Measurements from ENCODE around the gene CCDC43.
A peak's percentile ranks its signal among the peaks of the same experiment; 100 is the strongest.
"Not testable (repeated sequence)": the region's sequence is repeated elsewhere in the genome, so short reads cannot be mapped to it uniquely, and the experiment has no call there.

The CCDC43 gene

GRCh38 chr17:44700288-44700687, 10.7 kb upstream of the CCDC43 start:
- not testable (repeated sequence) for H3K9me3 ChIP-seq (ENCODE audit: control insufficient read depth, low read length); H3K9ac ChIP-seq (ENCODE audit: low read length); DNase-seq (ENCODE audit: low read depth); H3K27me3 ChIP-seq (replicated peaks; ENCODE audit: control insufficient read depth, insufficient read depth, low read length); H3K4me3 ChIP-seq (ENCODE audit: low read length); H3K4me1 ChIP-seq (ENCODE audit: control insufficient read depth, insufficient read depth, low read length); H3K36me3 ChIP-seq (ENCODE audit: control insufficient read depth, insufficient read depth, low read length, severe bottlenecking)

GRCh38 chr17:44693609-44694008, 4.0 kb upstream of the CCDC43 start:
- H3K9me3 ChIP-seq (ENCODE audit: control insufficient read depth, low read length): no peaks in the 10 kb centered on the region

GRCh38 chr17:44690746-44691306, 1.2 kb upstream of the CCDC43 start:
- not testable (repeated sequence) for H3K27me3 ChIP-seq (replicated peaks; ENCODE audit: control insufficient read depth, insufficient read depth, low read length); H3K4me3 ChIP-seq (ENCODE audit: low read length); DNase-seq (ENCODE audit: low read depth); H3K9ac ChIP-seq (ENCODE audit: low read length); H3K9me3 ChIP-seq (ENCODE audit: control insufficient read depth, low read length); H3K36me3 ChIP-seq (ENCODE audit: control insufficient read depth, insufficient read depth, low read length, severe bottlenecking)
- H3K4me1 ChIP-seq (ENCODE audit: control insufficient read depth, insufficient read depth, low read length): peaks cover 18% of the 10 kb centered on the region

More at GRCh38 chr17:44693609-44694008, 4.0 kb upstream of the CCDC43 start:
- H3K4me3 ChIP-seq (ENCODE audit: low read length): no peak overlapping the region
- peaks cover 12% of the 10 kb centered on the region for H3K4me1 ChIP-seq (ENCODE audit: control insufficient read depth, insufficient read depth, low read length)
- no peaks in the 10 kb centered on the region for H3K27me3 ChIP-seq (replicated peaks; ENCODE audit: control insufficient read depth, insufficient read depth, low read length)
- DNase-seq (ENCODE audit: low read depth): no peak
- no peak overlapping the region for H3K9ac ChIP-seq (ENCODE audit: low read length)
- no peaks in the 10 kb centered on the region for H3K36me3 ChIP-seq (ENCODE audit: control insufficient read depth, insufficient read depth, low read length, severe bottlenecking)

GRCh38 chr17:44688675-44689476, 700 bp downstream of the CCDC43 start:
- Histone ChIP-seq H3K9me3 (ENCODE audit: control insufficient read depth, low read length) (no peaks in the 10 kb centered on the region), H3K9ac (ENCODE audit: low read length) (peak overlapping the region; percentile 94), H3K27me3 (replicated peaks; ENCODE audit: control insufficient read depth, insufficient read depth, low read length) (no peaks in the 10 kb centered on the region), H3K36me3 (ENCODE audit: control insufficient read depth, insufficient read depth, low read length, severe bottlenecking) (no peaks in the 10 kb centered on the region), H3K4me1 (ENCODE audit: control insufficient read depth, insufficient read depth, low read length) (peaks cover 18% of the 10 kb centered on the region), H3K4me3 (ENCODE audit: low read length) (peak overlapping the region; percentile 96)
- DNase-seq (ENCODE audit: low read depth): no peak

- Histone ChIP-seq H3K36me3 (ENCODE audit: control insufficient read depth, insufficient read depth, low read length, severe bottlenecking) (peaks cover 3% of the 10 kb centered on the region), H3K9me3 (ENCODE audit: control insufficient read depth, low read length) (no peaks in the 10 kb centered on the region), H3K9ac (ENCODE audit: low read length) (no peak overlapping the region), H3K4me1 (ENCODE audit: control insufficient read depth, insufficient read depth, low read length) (peaks cover 23% of the 10 kb centered on the region), H3K4me3 (ENCODE audit: low read length) (no peak overlapping the region), H3K27me3 (replicated peaks; ENCODE audit: control insufficient read depth, insufficient read depth, low read length) (no peaks in the 10 kb centered on the region)
- no peak for DNase-seq (ENCODE audit: low read depth)
Observed at GRCh38 chr17:44688200-44688599, 1.4 kb downstream of the CCDC43 start.

GRCh38 chr17:44687756-44688155, 1.8 kb downstream of the CCDC43 start:
- DNase-seq (ENCODE audit: low read depth): no peak
- no peaks in the 10 kb centered on the region for H3K9me3 ChIP-seq (ENCODE audit: control insufficient read depth, low read length)
- H3K4me3 ChIP-seq (ENCODE audit: low read length): no peak overlapping the region
- H3K9ac ChIP-seq (ENCODE audit: low read length): no peak overlapping the region
- H3K27me3 ChIP-seq (replicated peaks; ENCODE audit: control insufficient read depth, insufficient read depth, low read length): no peaks in the 10 kb centered on the region
- peaks cover 6% of the 10 kb centered on the region for H3K36me3 ChIP-seq (ENCODE audit: control insufficient read depth, insufficient read depth, low read length, severe bottlenecking)
- H3K4me1 ChIP-seq (ENCODE audit: control insufficient read depth, insufficient read depth, low read length): peaks cover 27% of the 10 kb centered on the region

GRCh38 chr17:44683303-44683702, 6.3 kb downstream of the CCDC43 start:
- peaks cover 13% of the 10 kb centered on the region for H3K4me1 ChIP-seq (ENCODE audit: control insufficient read depth, insufficient read depth, low read length)
- not testable (repeated sequence) for H3K27me3 ChIP-seq (replicated peaks; ENCODE audit: control insufficient read depth, insufficient read depth, low read length); H3K9ac ChIP-seq (ENCODE audit: low read length); H3K9me3 ChIP-seq (ENCODE audit: control insufficient read depth, low read length); DNase-seq (ENCODE audit: low read depth); H3K4me3 ChIP-seq (ENCODE audit: low read length)
- H3K36me3 ChIP-seq (ENCODE audit: control insufficient read depth, insufficient read depth, low read length, severe bottlenecking): peaks cover 36% of the 10 kb centered on the region

- DNase-seq (ENCODE audit: low read depth): peak; percentile 47
- Histone ChIP-seq H3K9ac (ENCODE audit: low read length) (peak overlapping the region; percentile 14), H3K4me1 (ENCODE audit: control insufficient read depth, insufficient read depth, low read length) (peaks cover 13% of the 10 kb centered on the region), H3K36me3 (ENCODE audit: control insufficient read depth, insufficient read depth, low read length, severe bottlenecking) (peaks cover 26% of the 10 kb centered on the region), H3K9me3 (ENCODE audit: control insufficient read depth, low read length) (no peaks in the 10 kb centered on the region), H3K4me3 (ENCODE audit: low read length) (no peak overlapping the region), H3K27me3 (replicated peaks; ENCODE audit: control insufficient read depth, insufficient read depth, low read length) (no peaks in the 10 kb centered on the region)
Observed at GRCh38 chr17:44677136-44677535, 12.4 kb downstream of the CCDC43 start.

GRCh38 chr17:44673893-44674292, 15.7 kb downstream of the CCDC43 start:
- Histone ChIP-seq H3K4me3 (ENCODE audit: low read length) (no peak overlapping the region), H3K27me3 (replicated peaks; ENCODE audit: control insufficient read depth, insufficient read depth, low read length) (no peaks in the 10 kb centered on the region), H3K9me3 (ENCODE audit: control insufficient read depth, low read length) (no peaks in the 10 kb centered on the region), H3K4me1 (ENCODE audit: control insufficient read depth, insufficient read depth, low read length) (peaks cover 13% of the 10 kb centered on the region), H3K36me3 (ENCODE audit: control insufficient read depth, insufficient read depth, low read length, severe bottlenecking) (peaks cover 5% of the 10 kb centered on the region), H3K9ac (ENCODE audit: low read length) (no peak overlapping the region)
- no peak for DNase-seq (ENCODE audit: low read depth)

- DNase-seq (ENCODE audit: low read depth): peak; percentile 78
- H3K27me3 ChIP-seq (replicated peaks; ENCODE audit: control insufficient read depth, insufficient read depth, low read length): no peaks in the 10 kb centered on the region
Observed at GRCh38 chr17:44672479-44673093, 17.0 kb downstream of the CCDC43 start.

GRCh38 chr17:44666006-44666405, 23.6 kb downstream of the CCDC43 start:
- no peak for DNase-seq (ENCODE audit: low read depth)
- Histone ChIP-seq H3K9me3 (ENCODE audit: control insufficient read depth, low read length) (no peaks in the 10 kb centered on the region), H3K4me1 (ENCODE audit: control insufficient read depth, insufficient read depth, low read length) (no peaks in the 10 kb centered on the region), H3K36me3 (ENCODE audit: control insufficient read depth, insufficient read depth, low read length, severe bottlenecking) (no peaks in the 10 kb centered on the region), H3K27me3 (replicated peaks; ENCODE audit: control insufficient read depth, insufficient read depth, low read length) (no peaks in the 10 kb centered on the region), H3K4me3 (ENCODE audit: low read length) (no peak overlapping the region), H3K9ac (ENCODE audit: low read length) (no peak overlapping the region)

More at GRCh38 chr17:44672479-44673093, 17.0 kb downstream of the CCDC43 start:
- no peaks in the 10 kb centered on the region for H3K36me3 ChIP-seq (ENCODE audit: control insufficient read depth, insufficient read depth, low read length, severe bottlenecking)
- H3K9me3 ChIP-seq (ENCODE audit: control insufficient read depth, low read length): no peaks in the 10 kb centered on the region
- no peak overlapping the region for H3K9ac ChIP-seq (ENCODE audit: low read length)
- peaks cover 10% of the 10 kb centered on the region for H3K4me1 ChIP-seq (ENCODE audit: control insufficient read depth, insufficient read depth, low read length)
- no peak overlapping the region for H3K4me3 ChIP-seq (ENCODE audit: low read length)

Data from adipocyte (in vitro differentiated cells).